AG08395 (cell line): ENCODE measurements around the gene ALPK1.
"Not testable (repeated sequence)": the region's sequence is repeated elsewhere in the genome, so short reads cannot be mapped to it uniquely, and the experiment has no call there.

ENCODE experiments used
- DNase-seq: peaks from one replicate; pipeline ENCODE4 v3.0.0; 2012; ENCODE audit warnings: mixed read lengths, low spot score

The ALPK1 gene

GRCh38 chr4:112453321-112453720, 156.2 kb downstream of the ALPK1 start:
- DNase-seq: no peak

GRCh38 chr4:112472318-112472717, 175.1 kb downstream of the ALPK1 start:
- no peak for DNase-seq

- DNase-seq: no peak
These were observed 176.8 kb downstream of the ALPK1 start for GRCh38 chr4:112473985-112474384.

GRCh38 chr4:112485930-112486329, 188.8 kb downstream of the ALPK1 start:
- no peak for DNase-seq

- not testable (repeated sequence) for DNase-seq
These were observed 193.6 kb downstream of the ALPK1 start for GRCh38 chr4:112490808-112491207.
